Hippocampal formation (tissue), 2 donors: ENCODE measurements around the gene ABCA5.
"Not testable (repeated sequence)": the region's sequence is repeated elsewhere in the genome, so short reads cannot be mapped to it uniquely, and the experiment has no call there.

Experiments used
- DNase-seq, 2 donors: peaks; one replicate each; lab custom pipeline; 2025; lab: John Stamatoyannopoulos, UW

Gene ABCA5

DNA sequence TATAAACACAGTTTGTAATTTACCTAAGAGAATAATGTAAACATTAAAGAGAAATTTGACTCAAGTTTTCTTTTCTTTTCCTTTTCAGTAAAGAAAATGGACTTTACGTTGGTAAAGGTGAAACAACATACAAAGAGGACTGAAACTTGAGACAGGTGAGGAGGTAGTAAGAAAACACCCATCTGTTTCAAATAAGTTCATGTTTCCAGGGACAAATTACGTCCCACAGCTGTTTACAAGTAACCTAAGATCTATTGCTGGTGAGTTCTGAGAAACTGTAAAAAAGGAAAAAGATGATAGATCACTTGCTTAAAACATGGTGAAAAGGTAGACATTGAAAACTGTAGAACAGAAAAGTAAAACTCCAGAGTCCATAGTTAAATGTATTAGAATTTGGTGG lies 4.8 kb upstream of the ABCA5 start:
- DNase-seq = no peak

DNA sequence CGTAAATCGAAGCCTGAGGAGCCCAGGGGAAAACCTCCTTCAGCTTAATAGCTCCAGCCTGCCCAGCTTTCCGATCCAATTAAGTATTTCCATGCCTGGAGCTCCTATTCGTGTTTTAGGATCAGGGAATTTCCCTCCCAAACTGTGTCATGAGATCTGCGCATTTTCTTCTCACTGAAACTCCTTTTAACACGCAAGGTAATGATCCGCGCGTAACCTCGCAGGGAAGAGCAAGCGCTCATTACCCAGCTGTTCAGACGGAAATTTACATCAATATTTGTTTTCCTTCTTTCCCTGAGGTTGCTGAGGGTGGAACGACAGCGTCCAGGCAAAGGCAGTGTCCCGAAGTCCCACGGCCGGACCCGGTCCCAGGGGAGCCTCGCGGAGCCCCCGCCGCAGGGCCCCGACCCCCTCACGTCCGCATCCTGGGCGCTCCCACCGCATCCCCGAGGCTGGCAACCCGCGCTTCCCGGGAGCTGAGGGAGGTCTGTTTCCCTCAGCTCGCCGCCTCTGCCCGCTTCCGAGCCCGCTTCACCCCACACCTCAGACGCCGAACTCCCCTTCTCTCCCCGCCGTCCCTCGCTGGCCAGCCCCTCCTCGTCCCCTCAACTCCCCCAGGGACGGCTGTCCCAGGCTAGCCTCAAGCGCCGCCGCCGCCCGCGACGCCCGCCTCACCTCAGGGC lies 415 bp downstream of the ABCA5 start:
- DNase-seq = no peak

DNA sequence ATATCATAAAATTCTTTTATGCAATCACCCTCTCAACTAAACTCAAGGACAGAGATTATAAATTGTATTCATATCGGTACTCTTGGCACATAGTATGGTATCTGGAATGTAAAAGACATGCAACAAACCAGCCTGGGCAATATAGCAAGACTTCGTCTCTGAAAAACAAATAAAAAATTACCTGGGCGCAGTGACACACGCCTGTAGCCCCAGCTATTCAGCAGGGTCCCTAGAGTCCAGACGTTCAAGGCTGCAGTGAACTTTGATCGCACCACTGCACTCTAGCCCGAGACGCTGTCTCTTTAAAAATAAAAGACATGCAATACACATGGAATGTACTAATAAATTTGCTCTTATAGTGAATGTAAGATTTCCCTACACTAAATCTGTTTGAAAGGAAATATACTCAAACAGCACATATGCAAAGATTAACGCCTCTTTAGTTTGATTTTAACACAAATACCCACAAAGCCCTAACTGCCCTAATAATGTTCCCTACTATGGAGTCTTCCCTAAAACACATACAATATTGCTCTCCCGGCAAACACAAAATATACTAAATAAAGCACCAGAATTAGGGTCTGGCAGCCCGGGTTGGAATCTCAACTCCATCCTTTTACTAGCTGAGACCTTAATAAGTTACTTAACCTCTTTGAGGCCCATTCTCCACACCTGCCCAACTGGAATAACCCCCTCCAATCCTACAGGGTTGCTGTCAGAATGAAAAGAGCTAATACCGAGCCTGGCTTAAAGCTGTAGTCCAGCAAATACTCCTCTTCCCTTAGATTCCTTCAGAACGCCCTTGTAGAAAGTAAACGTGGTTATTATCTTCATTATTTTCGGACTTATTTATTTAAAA lies 1.2 kb downstream of the ABCA5 start:
- DNase-seq = no peak

- no peak for DNase-seq
Measured at GRCh38 chr17:69323806-69324205, 3.1 kb downstream of the ABCA5 start.

DNA sequence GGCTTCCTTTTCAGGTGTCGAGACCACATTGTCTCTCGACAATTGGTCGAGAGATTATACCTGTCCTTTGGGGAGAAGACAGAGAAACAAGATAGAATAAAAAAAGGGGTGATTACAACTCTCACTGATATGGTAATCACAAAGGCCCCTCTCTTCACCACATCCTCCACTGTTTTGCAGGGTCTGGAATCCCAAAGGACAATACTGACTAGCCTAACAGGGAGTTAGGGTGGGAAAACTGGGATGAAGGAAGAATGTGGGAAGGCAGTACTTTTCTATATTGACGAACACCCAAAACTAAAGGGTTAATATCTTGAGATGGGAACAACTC lies 6.1 kb downstream of the ABCA5 start:
- no peak for DNase-seq

DNA sequence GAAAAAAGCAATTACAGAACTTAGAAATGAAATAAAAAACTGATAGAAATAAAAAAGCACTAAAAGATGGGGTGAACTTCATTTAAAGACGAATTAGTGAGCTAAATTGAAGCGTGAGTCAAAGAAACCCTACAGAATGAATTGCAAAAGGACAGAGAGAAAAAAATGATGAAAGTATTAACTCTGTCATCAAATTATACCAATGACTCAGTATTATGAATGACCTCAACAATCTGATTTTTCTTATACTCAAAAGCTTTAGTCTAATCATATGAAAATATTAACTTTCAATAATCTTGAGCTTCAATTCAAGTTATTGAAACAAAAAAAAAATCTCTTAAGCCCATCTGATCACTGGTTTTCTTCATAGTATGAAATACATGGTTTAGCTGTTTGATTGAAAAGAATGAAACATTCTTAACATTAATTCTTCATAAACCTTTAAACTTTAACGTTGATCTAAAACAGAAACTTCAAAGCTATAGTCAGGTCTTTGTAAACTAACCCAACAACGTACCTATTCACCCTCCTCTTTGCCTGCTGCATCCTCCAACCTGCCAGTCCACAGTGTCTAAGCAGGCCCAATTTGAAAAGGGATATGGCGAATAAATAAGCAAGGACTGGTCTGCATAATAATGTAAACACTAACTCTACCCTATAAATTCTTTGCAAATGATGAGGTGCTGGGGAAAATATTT lies 6.6 kb downstream of the ABCA5 start:
- DNase-seq = no peak

DNA sequence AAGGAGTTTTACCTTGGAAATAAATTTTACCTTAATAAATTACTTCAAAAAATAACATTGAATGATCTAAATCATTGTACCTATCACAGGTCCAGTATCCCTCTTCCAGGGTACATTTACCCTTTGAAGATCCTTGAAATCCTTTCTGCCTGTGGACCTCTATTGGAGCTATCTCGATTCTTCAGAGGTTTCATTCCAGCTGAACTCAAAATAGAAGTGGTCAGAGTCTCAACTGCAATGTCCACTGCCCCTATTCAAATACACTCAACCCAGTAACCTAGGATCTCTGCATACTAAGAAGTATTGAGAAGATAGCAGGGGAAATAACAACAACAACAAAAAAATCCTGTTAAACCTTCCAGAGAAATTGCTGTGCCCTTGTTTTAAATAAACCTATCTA lies 9.3 kb downstream of the ABCA5 start:
- no peak for DNase-seq

GRCh38 chr17:69314246-69315065 lies 12.5 kb downstream of the ABCA5 start:
- DNase-seq = no peak

DNA sequence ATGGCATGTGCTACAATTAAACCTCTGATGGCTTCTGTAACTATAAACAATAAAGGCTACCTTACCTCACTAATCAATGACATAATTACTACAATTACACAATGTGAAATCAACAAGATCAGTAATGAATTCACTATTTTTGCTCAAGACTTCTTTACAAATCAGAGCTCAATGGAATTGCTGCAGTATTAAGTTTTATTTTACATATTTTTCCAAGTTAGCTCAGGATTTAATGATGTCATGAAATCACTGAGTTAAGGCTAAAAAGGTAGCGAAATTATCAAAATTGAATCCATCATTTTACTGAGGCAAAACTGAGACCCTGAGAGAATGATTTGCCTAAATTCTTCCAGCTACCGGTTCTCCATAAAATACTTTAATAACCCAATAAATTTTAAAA lies 21.8 kb downstream of the ABCA5 start:
- DNase-seq = no peak

DNA sequence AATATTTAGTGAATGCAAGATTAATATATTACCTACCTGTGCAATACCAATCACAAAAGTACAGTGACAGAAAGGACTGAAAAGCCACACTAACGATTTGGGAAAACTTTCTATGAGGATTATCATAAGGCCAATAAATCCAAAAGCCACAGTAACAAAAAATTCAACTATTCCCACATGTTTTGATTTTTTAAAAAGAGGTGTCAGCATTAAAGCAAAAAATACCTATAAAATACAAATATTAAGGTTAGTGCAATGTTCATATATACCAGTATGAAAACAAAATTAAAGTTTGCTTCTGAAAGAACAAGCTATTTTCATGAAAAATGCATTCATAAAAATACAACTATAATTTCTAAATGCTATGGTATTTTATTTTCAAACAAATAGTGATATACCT lies 24.3 kb downstream of the ABCA5 start:
- no peak for DNase-seq

DNA sequence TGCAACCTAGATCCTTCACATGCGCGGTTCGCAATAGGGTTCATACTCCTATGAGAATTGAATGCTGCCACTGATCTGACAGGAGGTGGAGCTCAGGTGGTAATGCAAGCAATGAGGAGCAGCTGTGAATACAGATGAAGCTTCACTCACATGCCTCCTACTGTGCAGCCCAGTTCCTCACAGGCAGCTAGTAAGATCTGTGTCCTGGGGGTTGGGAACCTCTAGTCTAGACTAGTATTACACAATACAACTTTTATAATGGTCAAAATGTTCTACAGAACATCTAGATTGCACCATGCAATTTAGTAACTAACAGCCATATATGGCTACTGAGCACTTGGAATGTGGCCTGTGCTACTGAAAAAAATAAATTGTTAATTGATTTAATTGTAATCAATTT lies 26.7 kb downstream of the ABCA5 start:
- DNase-seq = no peak

GRCh38 chr17:69298120-69298722 lies 28.7 kb downstream of the ABCA5 start:
- not testable (repeated sequence) for DNase-seq

- DNase-seq = no peak
Measured at GRCh38 chr17:69287168-69287567, 39.8 kb downstream of the ABCA5 start.

DNA sequence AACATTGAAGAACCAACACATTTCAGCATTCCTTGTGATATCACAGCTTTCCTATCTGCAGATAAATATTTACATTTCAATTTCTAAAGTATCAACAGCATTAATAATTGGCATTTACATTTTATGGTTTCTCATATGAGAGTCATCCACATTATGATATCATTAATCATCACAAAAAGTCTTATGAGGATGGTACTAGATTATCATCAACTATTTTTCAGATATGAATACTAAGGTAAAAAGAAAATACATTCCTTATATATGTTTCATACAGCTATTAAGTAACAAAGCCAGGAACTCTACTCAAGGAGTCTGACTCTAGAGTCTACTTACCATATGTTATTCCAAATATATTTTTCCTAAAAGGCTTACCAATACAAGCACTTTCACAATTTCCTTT lies 40.7 kb downstream of the ABCA5 start:
- no peak for DNase-seq

GRCh38 chr17:69284646-69285045 lies 42.3 kb downstream of the ABCA5 start:
- no peak for DNase-seq

DNA sequence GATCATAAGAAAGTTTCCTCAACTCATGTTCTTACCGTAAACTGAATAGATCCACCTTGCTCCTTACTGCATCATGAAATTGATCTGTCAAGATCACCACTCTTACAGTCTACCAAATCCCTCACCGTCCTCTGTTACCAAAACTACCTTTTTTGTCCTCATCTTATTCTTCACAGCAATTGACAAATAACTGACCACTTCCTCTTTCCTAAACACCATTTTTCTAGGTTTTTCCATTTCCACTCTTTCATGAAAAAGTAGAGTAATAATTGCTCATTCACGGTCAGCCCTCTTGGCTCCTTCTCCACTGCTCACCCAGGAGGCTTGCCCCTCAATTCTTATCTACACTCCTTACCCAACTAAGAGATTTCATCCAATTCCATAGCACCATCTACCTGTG lies 44.9 kb downstream of the ABCA5 start:
- DNase-seq = no peak

- DNase-seq = not testable (repeated sequence)
Measured at GRCh38 chr17:69276279-69276678, 50.7 kb downstream of the ABCA5 start.

DNA sequence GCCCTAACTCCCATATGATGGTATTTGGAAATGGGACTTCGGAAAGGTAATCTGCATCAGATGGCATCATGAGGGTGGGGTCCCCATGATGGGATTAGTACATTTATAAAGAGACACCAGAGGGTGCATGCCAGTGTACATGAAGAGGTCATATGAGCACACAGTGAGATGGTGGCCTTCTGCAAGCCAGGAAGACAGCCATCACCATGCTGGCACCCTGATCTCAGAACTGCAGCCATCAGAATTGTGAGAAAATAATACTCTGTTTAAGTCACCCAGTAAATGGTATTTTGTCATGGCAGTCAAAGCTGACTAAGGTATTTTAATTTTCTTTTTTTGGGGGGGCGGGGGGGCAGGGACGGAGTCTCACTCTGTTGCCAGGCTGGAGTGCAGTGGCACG lies 51.2 kb downstream of the ABCA5 start:
- DNase-seq = no peak

DNA sequence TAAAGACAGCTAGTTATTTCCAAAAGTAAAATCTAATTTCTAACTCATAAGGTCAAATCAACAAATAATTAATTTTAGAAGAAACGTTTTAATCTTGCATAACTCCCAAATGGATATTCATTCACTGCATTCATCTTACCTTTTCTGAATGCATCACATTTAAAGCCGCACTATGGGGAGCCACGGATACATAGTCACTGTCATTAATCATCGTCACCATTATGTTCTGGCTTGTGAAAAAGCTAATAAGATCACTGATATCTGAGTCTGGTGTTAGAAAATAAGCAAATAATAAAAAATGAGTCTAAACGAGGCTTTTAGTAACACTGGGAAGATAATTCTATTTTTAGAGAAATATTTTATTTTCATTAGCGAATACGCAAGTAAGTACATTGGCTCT lies 55.9 kb downstream of the ABCA5 start:
- no peak for DNase-seq

DNA sequence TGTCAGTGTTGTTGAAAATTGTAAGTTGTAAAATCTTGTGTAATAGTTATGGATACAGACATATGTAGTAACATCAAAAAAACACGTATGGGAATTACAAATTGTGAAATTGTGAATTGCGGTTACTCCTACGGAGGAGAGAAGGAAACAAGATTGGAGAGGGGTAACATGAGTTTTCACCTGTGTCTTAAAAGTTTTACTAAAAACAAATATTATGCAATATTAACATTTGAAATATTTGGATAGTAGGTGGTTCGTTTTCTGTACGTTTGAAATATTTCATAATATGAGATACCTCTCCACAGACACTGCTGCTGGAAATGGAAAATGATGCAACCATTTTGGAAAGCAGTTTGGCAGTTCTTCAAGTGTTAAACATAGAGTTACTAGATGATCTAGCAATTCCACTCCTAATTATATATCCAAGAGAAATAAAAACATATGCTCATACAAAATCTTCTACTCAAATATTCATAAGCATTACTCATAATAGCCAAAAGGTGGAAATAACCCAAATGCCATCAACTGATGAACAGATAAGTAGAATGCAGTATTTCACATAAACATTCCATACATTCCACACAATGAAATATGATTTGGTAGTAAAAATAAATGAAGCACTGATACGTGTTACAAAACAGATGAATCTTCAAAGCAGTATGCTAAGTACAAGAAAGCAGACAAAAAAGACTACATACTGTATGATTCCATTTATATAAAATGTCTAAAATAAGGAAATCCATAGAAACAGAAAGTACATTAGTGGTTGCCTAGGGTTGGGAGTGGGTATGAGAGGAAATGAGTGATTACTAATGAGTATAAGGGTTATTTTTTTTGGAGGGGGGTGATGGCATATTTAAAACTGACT lies 57.6 kb downstream of the ABCA5 start:
- peak in 1 of 2 donors; percentile 18 for DNase-seq

DNA sequence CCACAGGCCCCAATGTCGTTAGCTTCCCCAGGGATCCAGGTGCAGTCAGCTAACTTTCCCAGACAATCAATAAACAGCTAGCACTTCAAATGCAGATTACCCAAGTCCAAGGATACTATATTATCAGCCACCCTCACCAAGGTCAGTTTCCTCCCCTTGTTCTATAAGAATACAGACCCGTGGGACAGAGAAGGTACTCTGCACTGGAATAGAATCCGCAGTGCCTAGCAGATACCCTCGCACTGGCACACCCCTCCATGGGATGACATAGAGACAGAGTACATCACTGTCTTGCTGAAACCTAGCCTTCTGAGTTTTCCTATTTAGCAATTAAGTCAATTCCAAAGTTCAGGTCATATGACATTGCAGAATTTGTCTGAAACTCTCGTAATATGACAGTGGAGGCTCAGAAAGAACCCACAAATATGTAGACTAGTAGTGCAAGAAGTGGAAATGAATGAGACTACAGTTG lies 58.4 kb downstream of the ABCA5 start:
- no peak for DNase-seq
